Psoas muscle (tissue), 8 donors: ENCODE measurements around the gene VSX1. TPM values are rescaled to one million over a fixed set of nuclear protein-coding genes. Genes with fewer than 3 reads are reported as not detected.

ENCODE experiments used
- ATAC-seq, 4 donors: fragments of 200-7000 bp; cut with Tn5 transposase; one replicate each; pipeline ENCODE4 v1.9.1; 2020; ENCODE audit warnings: moderate library complexity in 3 of 4, mild to moderate bottlenecking in 2 of 4
- DNase-seq, 2 donors: peaks; one replicate each; pipeline ENCODE4 v3.0.0-alpha.2; 2020
- H3K27ac ChIP-seq: fragments of 200-600 bp; one replicate; pipeline ENCODE4 v1.8.0; 2022
- H3K27me3 ChIP-seq, 3 donors: fragments of 200-600 bp in 1 of 3; one replicate each; pipeline versions ENCODE4 v1.6.1 to v1.8.0; 2013 to 2022; ENCODE audit warnings: low read length in 2 of 3, mild to moderate bottlenecking in 2 of 3, moderate library complexity in 1 of 3; ENCODE audit not compliant: insufficient read depth in 3 of 3
- H3K36me3 ChIP-seq, 2 donors: fragments of 200-600 bp in 1 of 2; one replicate each; pipeline versions ENCODE4 v1.6.1 to v1.8.0; 2013 to 2022; ENCODE audit warnings: low read depth in 1 of 2, mild to moderate bottlenecking in 1 of 2, moderate library complexity in 1 of 2; ENCODE audit not compliant: insufficient read depth in 1 of 2
- H3K4me1 ChIP-seq: fragments of 200-600 bp; one replicate; pipeline ENCODE4 v1.8.0; 2022
- H3K4me3 ChIP-seq: fragments of 200-600 bp; one replicate; pipeline ENCODE4 v1.8.0; 2022; ENCODE audit warnings: mild to moderate bottlenecking
- H3K9me3 ChIP-seq: fragments of 200-600 bp; one replicate; pipeline ENCODE4 v1.8.0; 2022
- CTCF ChIP-seq: fragments of 200-600 bp; IDR thresholded peaks from one replicate; pipeline ENCODE4 v1.8.0; 2022; ENCODE audit warnings: antibody characterized with exemption
- WGBS, 3 donors: extraction: QIAGEN DNeasy Blood & Tissue Kit; methylation state at CpG; one replicate each; pipeline versions ENCODE4 v1.1.6 to v1.1.7; 2013; 5-methylcytosine and 5-hydroxymethylcytosine counted together
- intact Hi-C, 2 donors: fragments of 100-400 bp; cut with DNase I; formaldehyde crosslinking; loops; one replicate each; pipeline versions ENCODE4 v1.11.0 to v1.14.2; 2022
- polyA plus RNA-seq, 3 donors: library from polyadenylated mRNA; stranded (reverse); fragments of 200-250 nt; gene quantifications; one replicate each; pipeline ENCODE4 v1.2.3, GENCODE V29; 2013
- total RNA-seq, 4 donors: library from RNA; stranded (reverse); fragmentation: NEBNext Ultra II Directional in 2 of 4; extraction: Animal tissue kit (Norgen Biotek cat#: 25700) in 2 of 4; gene quantifications; one replicate each; pipeline versions ENCODE4 v1.2.1 to v1.2.4, GENCODE V29; 2021 to 2023
- donor health status: healthy with polysubstance abuse.
- donor health status: DM: no; HTN: no; CAD: no; lungs with moderate emphysema.
- donor health status: Bipolar disorder and iron deficiency.
- donor health status: healthy.
- donor health status: DM: yes; HTN: yes; CAD: no.
- donor health status: DM: no; HTN: no; CAD: no.
- donor health status: DM: no; HTN: no; CAD: no.
- donor health status: DM: yes; HTN: yes; CAD: no.

The VSX1 gene
- total and polyA plus RNA-seq, 7 donors: 0.04 to 0.52 (median 0.24) TPM; not detected in 1

- ATAC-seq (no peak), DNase-seq (no peak)
- TF ChIP-seq CTCF: no peak
- intact Hi-C loops: loop anchor here in 1 of 2 donors (5.0 kb wide), 1 partner anchor 36 kb away; no protein-coding TSS in a partner anchor
- Histone ChIP-seq H3K27ac (peak overlapping the region; percentile 89), H3K27me3 (no peaks in the 10 kb centered on the region), H3K36me3 (no peaks in the 10 kb centered on the region), H3K9me3 (no peaks in the 10 kb centered on the region), H3K4me1 (peaks cover 84% of the 10 kb centered on the region), H3K4me3 (no peak overlapping the region)
- WGBS, 3 donors: 78 to 84% (median 78%) methylated on average over 6 of the region's 6 CpGs
Observed at GRCh38 chr20:25038591-25039015, 43.3 kb downstream of the VSX1 start.

GRCh38 chr20:25038103-25038410 is 43.9 kb downstream of the VSX1 start:
- WGBS, 3 donors: 51 to 80% (median 69%) methylated on average over 3 of the region's 3 CpGs
- no peak for TF ChIP-seq CTCF
- ATAC-seq (no peak), DNase-seq (no peak)
- Histone ChIP-seq H3K27ac (peak overlapping the region; percentile 89), H3K4me3 (no peak overlapping the region), H3K27me3 (no peaks in the 10 kb centered on the region), H3K36me3 (no peaks in the 10 kb centered on the region), H3K4me1 (peaks cover 84% of the 10 kb centered on the region), H3K9me3 (no peaks in the 10 kb centered on the region)
- intact Hi-C loops: loop anchor here in 1 of 2 donors (5.0 kb wide), 1 partner anchor 36 kb away; no protein-coding TSS in a partner anchor

- no peaks in the 10 kb centered on the region for H3K9me3 ChIP-seq
- ATAC-seq: no peak
- 58 to 67% (median 64%) methylated on average over 15 of the region's 15 CpGs for WGBS, 3 donors
- H3K4me1 ChIP-seq: peaks cover 84% of the 10 kb centered on the region
- intact Hi-C loops: loop anchor here (2.0 to 5.0 kb wide), 2 partner anchors 17 to 35 kb away; no protein-coding TSS in a partner anchor
- no peak for TF ChIP-seq CTCF
- peak overlapping the region; percentile 89 for H3K27ac ChIP-seq
- peak in 1 of 2 donors; percentile 17 for DNase-seq
- H3K4me3 ChIP-seq: no peak overlapping the region
- no peaks in the 10 kb centered on the region for H3K36me3 ChIP-seq
- no peaks in the 10 kb centered on the region for H3K27me3 ChIP-seq
Observed at GRCh38 chr20:25037288-25038102, 44.4 kb downstream of the VSX1 start.

GRCh38 chr20:25036331-25036936 is 45.5 kb downstream of the VSX1 start:
- Histone ChIP-seq H3K9me3 (no peaks in the 10 kb centered on the region), H3K36me3 (no peaks in the 10 kb centered on the region), H3K4me1 (peaks cover 82% of the 10 kb centered on the region), H3K27ac (peak overlapping the region; percentile 89), H3K4me3 (no peak overlapping the region), H3K27me3 (no peaks in the 10 kb centered on the region)
- intact Hi-C loops: loop anchor here (2.0 to 5.0 kb wide), 2 partner anchors 18 to 34 kb away; no protein-coding TSS in a partner anchor
- WGBS, 3 donors: 40 to 50% (median 42%) methylated on average over 7 of the region's 7 CpGs
- DNase-seq (peak in 1 of 2 donors; percentile 2), ATAC-seq (no peak)
- TF ChIP-seq CTCF: no peak
